ENCODE results near the gene TGFB1I1. TPM values are rescaled to one million over a fixed set of nuclear protein-coding genes. Genes with fewer than 3 reads are reported as not detected.
A peak's percentile ranks its signal among the peaks of the same experiment; 100 is the strongest.

TGFB1I1 gene
- total and polyA plus RNA-seq, 2 of the 13 experiments (the other 11 are each of a cell fraction or from before 2014, with no cell fraction given) = 0.80 to 2.9 TPM

- TF ChIP-seq CBFB (CRISPR knock-in tag; IDR thresholded peaks at IDR 0.05) = peak; percentile 30
- TF ChIP-seq RELA (CRISPR knock-in tag; IDR thresholded peaks at IDR 0.05) = peak; percentile 55; the same call in 1 of the 2 replicates
- no peak for TF ChIP-seq ZNF577 (CRISPR knock-in tag; IDR thresholded peaks at IDR 0.05; ENCODE audit: borderline replicate concordance, low read depth)
- TF ChIP-seq SMYD3 (CRISPR knock-in tag; IDR thresholded peaks at IDR 0.05) = no peak
- TF ChIP-seq ZNF788 (CRISPR knock-in tag; IDR thresholded peaks at IDR 0.05; ENCODE audit: borderline replicate concordance) = peak; percentile 56
- TF ChIP-seq TFAP4 (IDR thresholded peaks at IDR 0.05; ENCODE audit: borderline replicate concordance, low read depth) = no peak
- no peak for TF ChIP-seq ZNF720 (CRISPR knock-in tag; IDR thresholded peaks at IDR 0.05)
- no peak for TF ChIP-seq SETDB1 (CRISPR knock-in tag; IDR thresholded peaks at IDR 0.05; ENCODE audit: borderline replicate concordance)
- no peak for TF ChIP-seq MIXL1 (CRISPR knock-in tag; IDR thresholded peaks at IDR 0.05)
- peak; percentile 70 for TF ChIP-seq HNRNPLL (IDR thresholded peaks at IDR 0.05; ENCODE audit: low read depth, low read length, poor library complexity, severe bottlenecking)
- TF ChIP-seq THAP7 (CRISPR knock-in tag; IDR thresholded peaks at IDR 0.05) = peak; percentile 74; the same call in 1 of the 2 replicates
- TF ChIP-seq ZNF703 (CRISPR knock-in tag; IDR thresholded peaks at IDR 0.05; ENCODE audit: borderline replicate concordance) = peak; percentile 68; the same call in 1 of the 2 replicates
- TF ChIP-seq ELK4 (CRISPR knock-in tag; IDR thresholded peaks at IDR 0.05; ENCODE audit: borderline replicate concordance) = peak; percentile 43; the same call in 1 of the 2 replicates
- no peak for TF ChIP-seq ZFP82 (CRISPR knock-in tag; IDR thresholded peaks at IDR 0.05; ENCODE audit: borderline replicate concordance)
- no peak for TF ChIP-seq ZNF775 (CRISPR knock-in tag; IDR thresholded peaks at IDR 0.05; ENCODE audit: borderline replicate concordance)
- TF ChIP-seq PAF1 (CRISPR knock-in tag; IDR thresholded peaks at IDR 0.05) = no peak
- TF ChIP-seq MED8 (CRISPR knock-in tag; IDR thresholded peaks at IDR 0.05; ENCODE audit: insufficient replicate concordance) = peak; percentile 3
- TF ChIP-seq PLSCR1 (CRISPR knock-in tag; IDR thresholded peaks at IDR 0.05; ENCODE audit: borderline replicate concordance) = no peak
- no peak; the same call in 1 of the 2 replicates for TF ChIP-seq HMG20A (CRISPR knock-in tag; IDR thresholded peaks at IDR 0.05; ENCODE audit: borderline replicate concordance)
- peak; percentile 88 for TF ChIP-seq PAXIP1 (CRISPR knock-in tag; conservative IDR thresholded peaks at IDR 0.05)
- no peak for TF ChIP-seq ATRX (CRISPR knock-in tag; IDR thresholded peaks at IDR 0.05; ENCODE audit: borderline replicate concordance)
- no peak for TF ChIP-seq NR3C1 (CRISPR knock-in tag; IDR thresholded peaks at IDR 0.05)
Measured at GRCh38 chr16:31477220-31478216, 5.6 kb downstream of the TGFB1I1 start (continued).
